H1 (cell line): Measurements from ENCODE around the gene RPL14.
"Not testable (repeated sequence)": the region's sequence is repeated elsewhere in the genome, so short reads cannot be mapped to it uniquely, and the experiment has no call there.

ENCODE experiments used
- ASH2L ChIP-seq: fragments of 200-600, 300-600 bp; sonication (generic); IDR thresholded peaks from one replicate; pipeline ENCODE4 v1.7.1; 2017; ENCODE audit warnings: low read length
- ATF2 ChIP-seq: IDR thresholded peaks from 2 replicates; pipeline ENCODE4 v1.6.1; 2012; ENCODE audit warnings: low read length, inconsistent platforms
- CTCF ChIP-seq, 3 experiments: IDR thresholded peaks; 1 replicate in 2 of 3; 2 replicates in 1 of 3; pipeline versions ENCODE4 v1.5.1 to v1.6.1; 2011; ENCODE audit warnings: low read length in 3 of 3, mild to moderate bottlenecking in 3 of 3, inconsistent platforms in 2 of 3, low read depth in 1 of 3, moderate library complexity in 1 of 3; ENCODE audit not compliant: insufficient read depth in 1 of 3; ENCODE audit errors: control extremely low read depth in 1 of 3
- GABPA ChIP-seq: IDR thresholded peaks from 2 replicates; pipeline ENCODE4 v1.6.1; 2011; ENCODE audit warnings: mild to moderate bottlenecking, low read length, moderate library complexity, borderline replicate concordance; ENCODE audit not compliant: insufficient read depth
- POLR2A ChIP-seq, 2 experiments: IDR thresholded peaks; 1 replicate in 1 of 2; 2 replicates in 1 of 2; pipeline ENCODE4 v1.6.1; 2011; ENCODE audit warnings: low read depth in 2 of 2, low read length in 2 of 2, mild to moderate bottlenecking in 2 of 2; ENCODE audit errors: control extremely low read depth in 1 of 2
- SP2 ChIP-seq: IDR thresholded peaks from 2 replicates; pipeline ENCODE4 v1.6.1; 2012; ENCODE audit warnings: mild to moderate bottlenecking, low read length, inconsistent platforms

- not testable (repeated sequence) for TF ChIP-seq POLR2A (IDR thresholded peaks at IDR 0.05; ENCODE audit: control extremely low read depth in 1 of 2, low read depth in 2 of 2, low read length in 2 of 2); ATF2; CTCF (IDR thresholded peaks at IDR 0.05; ENCODE audit: control extremely low read depth in 1 of 3, insufficient read depth in 1 of 3, low read depth in 1 of 3, low read length in 3 of 3); SP2; GABPA; ASH2L
These were observed 5.7 kb downstream of the RPL14 start for GRCh38 chr3:40462838-40463237.
